PC-3 (cell line): Measurements from ENCODE around the gene KRTAP19-8. TPM values are rescaled to one million over a fixed set of nuclear protein-coding genes. Genes with fewer than 3 reads are reported as not detected.

Experiments
- ATAC-seq: fragments of 200-7000 bp; cut with Tn5 transposase; 2 replicates; pipeline ENCODE4 v1.9.1; 2020; ENCODE audit warnings: mild to moderate bottlenecking, moderate library complexity
- BruUV-seq: library from RNA; stranded (reverse); fragments of 400-500 nt; replicated peaks from 2 replicates; lab custom pipeline; 2021; lab: Mats Ljungman, UMichigan
- CTCF ChIA-PET: fragments of 300-600 bp; sonication (Branson Sonifier 250); formaldehyde crosslinking; loops from one replicate; lab custom pipeline; 2022; ENCODE audit warnings: antibody characterized with exemption; lab: Charles Lee
- POLR2A ChIA-PET: fragments of 300-600 bp; sonication (Branson Sonifier 250); formaldehyde crosslinking; loops from one replicate; lab custom pipeline; 2022; ENCODE audit warnings: antibody characterized with exemption; ENCODE audit not compliant: unreplicated experiment; lab: Charles Lee
- DNase-seq: peaks from one replicate; pipeline ENCODE4 v3.0.0-alpha.2; 2015
- H2AFZ ChIP-seq: fragments of 300-600 bp; sonication (generic); 2 replicates; pipeline ENCODE4 v1.6.0; 2016; ENCODE audit warnings: antibody characterized with exemption, low read length
- H3F3A ChIP-seq: fragments of 300-600 bp; sonication (generic); one replicate; pipeline ENCODE4 v1.6.0; 2017; ENCODE audit warnings: antibody characterized with exemption, low read length, control low read depth, mild to moderate bottlenecking; ENCODE audit not compliant: unreplicated experiment
- H3K27ac ChIP-seq: fragments of 300-600 bp; sonication (generic); 2 replicates; pipeline ENCODE4 v1.5.1; 2016; ENCODE audit warnings: mild to moderate bottlenecking, low read length
- H3K27me3 ChIP-seq: fragments of 300-600 bp; sonication (generic); 2 replicates; pipeline ENCODE4 v1.6.1; 2016; ENCODE audit warnings: low read length, mixed read lengths
- H3K36me3 ChIP-seq: fragments of 300-600 bp; sonication (generic); 2 replicates; pipeline ENCODE4 v1.6.1; 2016; ENCODE audit warnings: low read depth, mixed run types, low read length, mixed read lengths
- H3K4me1 ChIP-seq: fragments of 300-600 bp; sonication (generic); 2 replicates; pipeline ENCODE4 v1.5.1; 2016; ENCODE audit warnings: low read length; ENCODE audit not compliant: insufficient read depth
- H3K4me2 ChIP-seq: fragments of 300-600 bp; sonication (generic); 2 replicates; pipeline ENCODE4 v1.6.0; 2016; ENCODE audit warnings: low read length
- H3K4me3 ChIP-seq: fragments of 300-600 bp; sonication (generic); 2 replicates; pipeline ENCODE4 v1.5.1; 2016; ENCODE audit warnings: mild to moderate bottlenecking, low read length, mixed read lengths
- H3K79me2 ChIP-seq: fragments of 300-600 bp; sonication (generic); 2 replicates; pipeline ENCODE4 v1.6.1; 2017; ENCODE audit warnings: low read length, mixed read lengths
- H3K9ac ChIP-seq: fragments of 300-600 bp; sonication (generic); 2 replicates; pipeline ENCODE4 v1.6.0; 2016; ENCODE audit warnings: mild to moderate bottlenecking, low read length
- H3K9me2 ChIP-seq: fragments of 300-600 bp; sonication (generic); replicated peaks from 2 replicates; pipeline ENCODE4 v1.6.1; 2016; ENCODE audit warnings: mixed run types, low read length, mixed read lengths
- H3K9me3 ChIP-seq: fragments of 300-600 bp; sonication (generic); 2 replicates; pipeline ENCODE4 v1.6.1; 2016; ENCODE audit warnings: low read length, mixed read lengths
- H4K20me1 ChIP-seq: fragments of 300-600 bp; sonication (generic); 2 replicates; pipeline ENCODE4 v1.6.1; 2016; ENCODE audit warnings: low read length, mixed read lengths
- CTCF ChIP-seq: fragments of 300-600 bp; sonication (generic); conservative IDR thresholded peaks from 2 replicates; pipeline ENCODE4 v1.5.1; 2017; ENCODE audit warnings: antibody characterized with exemption, low read depth, mild to moderate bottlenecking, low read length
- EZH2 ChIP-seq: fragments of 300-600 bp; sonication (generic); IDR thresholded peaks from one replicate; pipeline ENCODE4 v1.6.1; 2017; ENCODE audit warnings: antibody characterized with exemption, mild to moderate bottlenecking, low read length; ENCODE audit not compliant: unreplicated experiment
- EZH2phosphoT487 ChIP-seq: fragments of 300-600 bp; sonication (generic); IDR thresholded peaks from 2 replicates; pipeline ENCODE4 v1.6.1; 2018; ENCODE audit warnings: mild to moderate bottlenecking, antibody characterized with exemption, low read length, borderline replicate concordance
- intact Hi-C: fragments of 100-400 bp; cut with micrococcal nuclease; formaldehyde crosslinking; loops from 2 replicates; pipeline ENCODE4 v1.9.0; 2023
- total RNA-seq: library from RNA; depleted of rRNA; stranded (reverse); fragments of >200 nt; gene quantifications from 2 replicates; pipeline ENCODE4 v1.2.3, GENCODE V29; 2014

KRTAP19-8 gene
- total RNA-seq, 1 experiment from 2014 or later, result not detected

- ChIA-PET POLR2A (no interaction called here), CTCF (no interaction called here)
- no peak for ATAC-seq
- intact Hi-C loops, result no loop called here
- Histone ChIP-seq H2AFZ (no peak overlapping the region), H4K20me1 (no peaks in the 10 kb centered on the region), H3K27me3 (peaks cover 17% of the 10 kb centered on the region; the same call in 1 of the 2 replicates), H3K9ac (no peak overlapping the region), H3K27ac (no peak overlapping the region), H3K79me2 (no peaks in the 10 kb centered on the region), H3K36me3 (no peaks in the 10 kb centered on the region), H3K9me3 (0 out of 2 replicates have a peak, but pooled peaks cover 3% of the 10 kb centered on the region), H3K4me1 (no peaks in the 10 kb centered on the region), H3K4me2 (no peak overlapping the region), H3F3A (no peaks in the 10 kb centered on the region), H3K4me3 (no peak overlapping the region), H3K9me2 (no peaks in the 10 kb centered on the region)
- TF ChIP-seq EZH2 (no peak), CTCF (no peak), EZH2phosphoT487 (no peak)
- peak; percentile 35 for DNase-seq
- BruUV-seq, result no TSS peak
Observed at GRCh38 chr21:31034378-31034777, 3.9 kb downstream of the KRTAP19-8 start.

- Histone ChIP-seq H3K36me3 (no peaks in the 10 kb centered on the region), H3K79me2 (no peaks in the 10 kb centered on the region), H3F3A (no peaks in the 10 kb centered on the region), H3K27me3 (peaks cover 11% of the 10 kb centered on the region; the same call in 1 of the 2 replicates), H2AFZ (no peak overlapping the region), H3K9ac (no peak overlapping the region), H3K9me2 (no peaks in the 10 kb centered on the region), H3K27ac (no peak overlapping the region), H3K4me1 (no peaks in the 10 kb centered on the region), H3K4me2 (no peak overlapping the region), H4K20me1 (no peaks in the 10 kb centered on the region), H3K4me3 (no peak overlapping the region), H3K9me3 (0 out of 2 replicates have a peak, but pooled peaks cover 3% of the 10 kb centered on the region)
- intact Hi-C loops, result no loop called here
- CTCF ChIA-PET, result no interaction called here
- TF ChIP-seq CTCF (no peak), EZH2 (no peak), EZH2phosphoT487 (no peak)
- BruUV-seq, result no TSS peak
- no peak for ATAC-seq
- DNase-seq, result no peak
- POLR2A ChIA-PET, result no interaction called here
Observed at GRCh38 chr21:31030367-31031106, 7.7 kb downstream of the KRTAP19-8 start.

- no TSS peak for BruUV-seq
- Histone ChIP-seq H2AFZ (no peak overlapping the region), H3F3A (no peaks in the 10 kb centered on the region), H3K27me3 (peaks cover 67% of the 10 kb centered on the region), H3K36me3 (no peaks in the 10 kb centered on the region), H3K9ac (no peak overlapping the region), H3K4me2 (no peak overlapping the region), H4K20me1 (no peaks in the 10 kb centered on the region), H3K79me2 (no peaks in the 10 kb centered on the region), H3K4me3 (no peak overlapping the region), H3K27ac (no peak overlapping the region), H3K9me2 (no peaks in the 10 kb centered on the region), H3K4me1 (no peaks in the 10 kb centered on the region), H3K9me3 (no peaks in the 10 kb centered on the region)
- no peak for ATAC-seq
- ChIA-PET CTCF (no interaction called here), POLR2A (no interaction called here)
- intact Hi-C loops, result no loop called here
- TF ChIP-seq EZH2phosphoT487, result no peak
- TF ChIP-seq EZH2, result no peak
- TF ChIP-seq CTCF, result no peak
- DNase-seq, result no peak
Observed at GRCh38 chr21:31023680-31024079, 14.6 kb downstream of the KRTAP19-8 start.
